GM12865 (cell line): ENCODE results near the gene GRK5.

Source experiments
- DNase-seq: peaks from one replicate; pipeline ENCODE4 v3.0.0; 2010; ENCODE audit warnings: low read depth
- H3K4me3 ChIP-seq: 2 replicates; pipeline ENCODE4 v1.5.1; 2011; ENCODE audit warnings: mild to moderate bottlenecking, low read depth, low read length, control low read depth
- CTCF ChIP-seq: IDR thresholded peaks from 2 replicates; pipeline ENCODE4 v1.5.1; 2011; ENCODE audit warnings: low read length, control low read depth, low read depth, inconsistent platforms; ENCODE audit not compliant: insufficient read depth; ENCODE audit errors: missing control alignments

The GRK5 gene

GRCh38 chr10:119282446-119282845 is 75.1 kb downstream of the GRK5 start:
- TF ChIP-seq CTCF: no peak
- H3K4me3 ChIP-seq: no peak overlapping the region

DNA sequence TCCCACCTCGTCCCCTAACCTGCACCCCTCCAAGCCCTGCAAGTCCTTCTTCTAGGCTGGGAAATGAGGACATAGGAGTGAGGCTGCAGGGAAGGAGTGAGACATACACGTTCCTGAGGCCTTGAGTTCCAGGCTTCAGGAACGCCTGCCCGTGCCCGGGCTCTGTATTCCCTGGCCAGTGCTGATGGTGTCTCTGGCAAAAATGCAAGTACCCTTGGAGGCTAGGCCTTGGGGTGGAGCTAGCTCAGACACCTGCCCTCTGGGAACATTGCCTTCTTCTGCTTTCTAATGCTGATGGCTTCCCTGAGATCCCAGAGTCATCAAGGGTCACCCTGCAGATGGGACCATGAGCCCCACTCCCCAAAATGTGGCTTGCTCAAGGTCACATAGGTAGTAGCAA is 76.0 kb downstream of the GRK5 start:
- DNase-seq: no peak
- no peak for TF ChIP-seq CTCF
- H3K4me3 ChIP-seq: no peak overlapping the region

More at GRCh38 chr10:119282446-119282845, 75.1 kb downstream of the GRK5 start:
- no peak for DNase-seq

GRCh38 chr10:119283818-119284217 is 76.4 kb downstream of the GRK5 start:
- DNase-seq: peak; percentile 69
- no peak overlapping the region for H3K4me3 ChIP-seq
- no peak for TF ChIP-seq CTCF

DNA sequence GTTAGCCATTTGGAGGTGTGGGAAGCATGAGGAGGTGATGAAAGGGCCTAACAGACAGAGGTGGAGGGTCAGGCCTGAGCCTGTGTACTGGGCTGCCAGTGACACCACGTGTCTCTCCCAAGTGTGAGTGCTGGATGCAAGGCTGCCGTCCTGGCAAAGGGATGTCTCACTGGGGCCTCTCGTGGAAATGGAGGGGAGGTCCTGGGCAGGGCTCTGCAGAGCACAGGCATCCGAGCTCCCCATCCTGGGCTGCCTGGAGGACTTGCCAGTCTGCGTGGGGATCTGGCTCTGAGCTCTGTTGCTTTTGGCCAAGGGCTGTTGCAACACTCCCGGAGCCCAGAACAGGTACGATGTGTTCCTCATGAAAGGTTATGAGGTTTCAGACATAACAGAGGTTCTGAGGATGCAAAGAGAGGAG is 77.3 kb downstream of the GRK5 start:
- no peak overlapping the region for H3K4me3 ChIP-seq
- no peak for DNase-seq
- no peak for TF ChIP-seq CTCF

DNA sequence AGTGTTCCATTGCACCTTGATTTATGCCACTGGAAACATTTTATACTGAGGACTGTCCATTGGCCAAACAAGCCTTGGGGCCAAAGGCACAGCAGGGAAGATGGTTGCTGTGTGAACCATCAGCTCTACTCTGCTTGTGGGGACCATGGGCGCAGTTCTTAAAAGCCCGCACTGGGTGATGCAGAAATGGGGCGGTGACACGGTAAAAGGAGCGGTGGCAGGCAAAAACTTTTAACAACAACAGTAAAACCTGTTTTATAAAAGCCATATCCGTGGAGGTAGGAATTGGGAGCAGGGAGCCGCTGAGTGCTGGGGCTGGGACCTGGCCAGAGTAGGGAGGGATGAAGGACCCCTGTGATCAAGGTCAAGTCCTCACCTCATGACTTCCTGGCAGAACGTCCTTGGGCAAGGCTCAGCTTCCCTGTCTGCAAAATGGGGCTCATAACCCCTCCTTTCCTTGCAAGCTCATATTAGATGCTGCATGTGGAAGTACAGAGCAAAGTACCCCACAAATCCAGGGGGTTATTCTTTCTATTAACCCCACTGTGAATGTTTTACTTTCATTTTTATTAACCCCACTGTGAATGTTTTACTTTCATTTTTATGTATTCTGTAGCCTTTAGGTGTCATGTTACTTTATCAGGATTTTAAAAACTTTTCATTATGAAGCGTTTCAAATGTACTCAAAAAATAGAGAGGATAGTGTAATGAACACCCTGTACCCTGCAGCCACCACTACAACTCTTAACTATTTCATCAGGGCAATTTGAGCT is 78.3 kb downstream of the GRK5 start:
- no peak for TF ChIP-seq CTCF
- no peak for DNase-seq
- peak overlapping the region; percentile 7 for H3K4me3 ChIP-seq

GRCh38 chr10:119286516-119286915 is 79.1 kb downstream of the GRK5 start:
- DNase-seq: no peak
- TF ChIP-seq CTCF: no peak
- no peak overlapping the region for H3K4me3 ChIP-seq
